Measurements from ENCODE around the gene MYO1C.

MYO1C gene

GRCh38 chr17:1495265-1495989 is 2.9 kb upstream of the MYO1C start:
- no peaks in the 10 kb centered on the region for H3K27me3 ChIP-seq (ENCODE audit: insufficient read depth, poor library complexity, severe bottlenecking)
- TF ChIP-seq REST (IDR thresholded peaks at IDR 0.05; ENCODE audit: insufficient replicate concordance, low read depth) (no peak), POLR2AphosphoS5 (IDR thresholded peaks at IDR 0.05; ENCODE audit: low read depth) (no peak), SPI1 (IDR thresholded peaks at IDR 0.05; ENCODE audit: borderline replicate concordance, low read depth) (no peak), GABPA (IDR thresholded peaks at IDR 0.05; ENCODE audit: low read depth) (no peak)
- H3K4me3 ChIP-seq (replicated peaks; ENCODE audit: insufficient read depth, low read length), result no peak overlapping the region
- H3K27ac ChIP-seq (replicated peaks), result no peak overlapping the region
- no peak for DNase-seq (ENCODE audit: low read depth in 1 of 2, low spot score in 1 of 2)

GRCh38 chr17:1494736-1495253 is 2.3 kb upstream of the MYO1C start:
- H3K27me3 ChIP-seq (ENCODE audit: insufficient read depth, poor library complexity, severe bottlenecking), result no peaks in the 10 kb centered on the region
- no peak overlapping the region for H3K27ac ChIP-seq (replicated peaks)
- H3K4me3 ChIP-seq (replicated peaks; ENCODE audit: insufficient read depth, low read length), result no peak overlapping the region
- TF ChIP-seq REST (IDR thresholded peaks at IDR 0.05; ENCODE audit: insufficient replicate concordance, low read depth) (no peak), CTCF (IDR thresholded peaks at IDR 0.05; ENCODE audit: insufficient read depth, low read length) (no peak), SPI1 (IDR thresholded peaks at IDR 0.05; ENCODE audit: borderline replicate concordance, low read depth) (no peak), POLR2AphosphoS5 (IDR thresholded peaks at IDR 0.05; ENCODE audit: low read depth) (no peak)
- DNase-seq (ENCODE audit: low read depth in 1 of 2, low spot score in 1 of 2), result no peak

- no peak overlapping the region for H3K27ac ChIP-seq (replicated peaks)
- H3K4me3 ChIP-seq (replicated peaks; ENCODE audit: insufficient read depth, low read length), result no peak overlapping the region
- no peak for DNase-seq (ENCODE audit: low read depth in 1 of 2, low spot score in 1 of 2)
- H3K27me3 ChIP-seq (ENCODE audit: insufficient read depth, poor library complexity, severe bottlenecking), result no peaks in the 10 kb centered on the region
- TF ChIP-seq GABPA (IDR thresholded peaks at IDR 0.05; ENCODE audit: low read depth), result no peak
- TF ChIP-seq REST (IDR thresholded peaks at IDR 0.05; ENCODE audit: insufficient replicate concordance, low read depth), result no peak
- no peak for TF ChIP-seq POLR2AphosphoS5 (IDR thresholded peaks at IDR 0.05; ENCODE audit: low read depth)
- TF ChIP-seq CTCF (IDR thresholded peaks at IDR 0.05; ENCODE audit: insufficient read depth, low read length), result no peak
- TF ChIP-seq SPI1 (IDR thresholded peaks at IDR 0.05; ENCODE audit: borderline replicate concordance, low read depth), result no peak
These were observed 1.7 kb upstream of the MYO1C start for GRCh38 chr17:1494203-1494602.
